HEK293 (cell line): Measurements from ENCODE around the gene TUBB3.

Experiments
- CTCF ChIA-PET: fragments of 350-600 bp; formaldehyde crosslinking; extraction: SDS; loops from one replicate; lab custom pipeline; 2021; ENCODE audit warnings: antibody characterized with exemption; lab: Yijun Ruan, JAX
- POLR2A ChIA-PET: fragments of 300-600 bp; formaldehyde crosslinking; extraction: SDS; loops from one replicate; lab custom pipeline; 2020; ENCODE audit warnings: antibody characterized with exemption, inconsistent platforms; lab: Yijun Ruan, JAX
- H3K27ac ChIP-seq: fragments of 200-500 bp; sonication (Bioruptor generic); 2 replicates; pipeline ENCODE4 v1.5.1; 2014; ENCODE audit warnings: low read depth, low read length, control low read depth, inconsistent platforms; ENCODE audit errors: extremely low read depth
- H3K36me3 ChIP-seq, 2 experiments: fragments of 200-500 bp in 1 of 2; sonication (Bioruptor generic) in 1 of 2; 1 replicate in 1 of 2; 2 replicates in 1 of 2; pipeline ENCODE4 v1.5.1; 2014 to 2017; ENCODE audit warnings: inconsistent platforms in 2 of 2, low read length in 2 of 2; ENCODE audit not compliant: control insufficient read depth in 2 of 2, insufficient read depth in 1 of 2
- H3K4me1 ChIP-seq: fragments of 200-500 bp; sonication (Bioruptor generic); 2 replicates; pipeline ENCODE4 v1.5.1; 2014; ENCODE audit warnings: mild to moderate bottlenecking, low read length, inconsistent platforms; ENCODE audit not compliant: control insufficient read depth, insufficient read depth
- H3K4me3 ChIP-seq: 2 replicates; pipeline ENCODE4 v1.5.1; 2011; ENCODE audit warnings: low read depth, mild to moderate bottlenecking, control low read depth, low read length, moderate library complexity
- H3K9me3 ChIP-seq: fragments of 200-500 bp; sonication (Bioruptor generic); 2 replicates; pipeline ENCODE4 v1.5.1; 2014; ENCODE audit warnings: low read depth, low read length, inconsistent platforms; ENCODE audit not compliant: control insufficient read depth, insufficient read depth
- ATF2 ChIP-seq: fragments of 450-650 bp; formaldehyde crosslinking; IDR thresholded peaks from 2 replicates; pipeline ENCODE4 v1.5.1; 2016; ENCODE audit warnings: missing biosample characterization, missing genetic modification characterization, low read depth
- INSM2 ChIP-seq: fragments of 450-650 bp; formaldehyde crosslinking; IDR thresholded peaks from 2 replicates; pipeline ENCODE4 v1.5.1; 2016; ENCODE audit warnings: missing biosample characterization, missing genetic modification characterization
- KLF17 ChIP-seq: fragments of 450-650 bp; formaldehyde crosslinking; IDR thresholded peaks from 2 replicates; pipeline ENCODE4 v1.5.1; 2016; ENCODE audit warnings: missing biosample characterization, missing genetic modification characterization
- KLF7 ChIP-seq: fragments of 450-650 bp; formaldehyde crosslinking; IDR thresholded peaks from 2 replicates; pipeline ENCODE4 v1.5.1; 2016; ENCODE audit warnings: missing biosample characterization, missing genetic modification characterization, borderline replicate concordance
- PBX3 ChIP-seq: sonication (generic); formaldehyde crosslinking; IDR thresholded peaks from 2 replicates; pipeline ENCODE4 v1.8.1; 2022; ENCODE audit warnings: mild to moderate bottlenecking, moderate library complexity, missing genetic modification reagents
- SCRT1 ChIP-seq: fragments of 450-650 bp; formaldehyde crosslinking; IDR thresholded peaks from 2 replicates; pipeline ENCODE4 v1.5.1; 2016; ENCODE audit warnings: missing biosample characterization, missing genetic modification characterization, borderline replicate concordance
- ZFP37 ChIP-seq: fragments of 450-650 bp; formaldehyde crosslinking; IDR thresholded peaks from 2 replicates; pipeline ENCODE4 v1.5.1; 2016; ENCODE audit warnings: missing biosample characterization, missing genetic modification characterization
- ZIC2 ChIP-seq: fragments of 450-650 bp; formaldehyde crosslinking; IDR thresholded peaks from 2 replicates; pipeline ENCODE4 v1.5.1; 2016; ENCODE audit warnings: missing biosample characterization, missing genetic modification characterization
- ZNF132 ChIP-seq: fragments of 450-650 bp; formaldehyde crosslinking; IDR thresholded peaks from 2 replicates; pipeline ENCODE4 v1.5.1; 2017; ENCODE audit warnings: missing biosample characterization, missing genetic modification characterization, borderline replicate concordance
- ZNF138 ChIP-seq: fragments of 450-650 bp; formaldehyde crosslinking; IDR thresholded peaks from 2 replicates; pipeline ENCODE4 v1.5.1; 2016; ENCODE audit warnings: missing biosample characterization, missing genetic modification characterization, borderline replicate concordance
- ZNF214 ChIP-seq: fragments of 450-650 bp; formaldehyde crosslinking; IDR thresholded peaks from 2 replicates; pipeline ENCODE4 v1.5.1; 2017; ENCODE audit warnings: missing biosample characterization, mild to moderate bottlenecking, missing genetic modification characterization, borderline replicate concordance
- ZNF549 ChIP-seq: fragments of 450-650 bp; IDR thresholded peaks from 2 replicates; pipeline ENCODE4 v1.5.1; 2018; ENCODE audit warnings: missing biosample characterization, missing genetic modification characterization, mild to moderate bottlenecking, inconsistent platforms, moderate library complexity
- ZNF596 ChIP-seq: fragments of 450-650 bp; IDR thresholded peaks from 2 replicates; pipeline ENCODE4 v1.5.0; 2018; ENCODE audit warnings: missing biosample characterization, mild to moderate bottlenecking, missing genetic modification characterization, moderate library complexity
- ZNF623 ChIP-seq: fragments of 450-650 bp; formaldehyde crosslinking; IDR thresholded peaks from 2 replicates; pipeline ENCODE4 v1.5.1; 2016; ENCODE audit warnings: missing biosample characterization, missing genetic modification characterization
- ZNF645 ChIP-seq: fragments of 450-650 bp; formaldehyde crosslinking; IDR thresholded peaks from 2 replicates; pipeline ENCODE4; 2016; ENCODE audit warnings: missing biosample characterization, missing genetic modification characterization
- ZNF677 ChIP-seq: fragments of 450-650 bp; IDR thresholded peaks from 2 replicates; pipeline ENCODE4 v1.5.0; 2018; ENCODE audit warnings: missing biosample characterization, mild to moderate bottlenecking, missing genetic modification characterization, moderate library complexity
- ZNF692 ChIP-seq: fragments of 450-650 bp; formaldehyde crosslinking; IDR thresholded peaks from 2 replicates; pipeline ENCODE4 v1.5.1; 2016; ENCODE audit warnings: missing biosample characterization, missing genetic modification characterization
- ZNF704 ChIP-seq: fragments of 450-650 bp; formaldehyde crosslinking; IDR thresholded peaks from 2 replicates; pipeline ENCODE4 v1.5.1; 2016; ENCODE audit warnings: missing biosample characterization, missing genetic modification characterization
- ZNF792 ChIP-seq: fragments of 450-650 bp; formaldehyde crosslinking; IDR thresholded peaks from 2 replicates; pipeline ENCODE4 v1.5.1; 2016; ENCODE audit warnings: missing biosample characterization, missing genetic modification characterization

TUBB3 gene

GRCh38 chr16:89890886-89891657, 32.1 kb upstream of the TUBB3 start (continued):
- TF ChIP-seq PBX3 (no peak), ATF2 (no peak), ZNF677 (tag by site-specific recombination) (no peak), ZNF792 (tag by site-specific recombination) (no peak), ZFP37 (tag by site-specific recombination) (no peak)

GRCh38 chr16:89892055-89892630, 31.0 kb upstream of the TUBB3 start:
- peaks cover 18 to 84% of the 10 kb centered on the region in 2 experiments; a peak in 2 of 3 replicates for H3K36me3 ChIP-seq
- no peaks in the 10 kb centered on the region for H3K9me3 ChIP-seq
- POLR2A ChIA-PET, result interaction anchor here (0.6 kb wide), 1 partner anchor 63 kb away, joined by 3 read pairs; no protein-coding TSS in a partner anchor
- no peak overlapping the region for H3K27ac ChIP-seq
- no peak for TF ChIP-seq ZNF704 (tag by site-specific recombination)
- CTCF ChIA-PET, result interaction anchor here (1.2 kb wide), 1 partner anchor 18 kb away, joined by 3 read pairs; no protein-coding TSS in a partner anchor
- H3K4me1 ChIP-seq, result no peaks in the 10 kb centered on the region
- no peak overlapping the region for H3K4me3 ChIP-seq

GRCh38 chr16:89892635-89893034, 30.5 kb upstream of the TUBB3 start:
- no peak overlapping the region for H3K4me3 ChIP-seq
- no peaks in the 10 kb centered on the region for H3K9me3 ChIP-seq
- POLR2A ChIA-PET, result no interaction called here
- H3K4me1 ChIP-seq, result no peaks in the 10 kb centered on the region
- H3K27ac ChIP-seq, result no peak overlapping the region
- CTCF ChIA-PET, result interaction anchor here (1.2 kb wide), 1 partner anchor 18 kb away, joined by 3 read pairs; no protein-coding TSS in a partner anchor
- H3K36me3 ChIP-seq, result peaks cover 18 to 84% of the 10 kb centered on the region in 2 experiments; a peak in 2 of 3 replicates
- TF ChIP-seq ZNF138 (no peak), ZNF596 (tag by site-specific recombination) (no peak), ATF2 (no peak), ZNF692 (tag by site-specific recombination) (no peak), ZNF132 (no peak), ZNF549 (tag by site-specific recombination) (no peak), KLF17 (tag by site-specific recombination) (no peak), ZIC2 (tag by site-specific recombination) (no peak), ZNF645 (tag by site-specific recombination) (no peak), SCRT1 (tag by site-specific recombination) (no peak), ZNF623 (tag by site-specific recombination) (no peak), INSM2 (tag by site-specific recombination) (no peak), ZNF214 (tag by site-specific recombination) (no peak), KLF7 (tag by site-specific recombination) (no peak)
